Breast epithelium (tissue), 4 donors: ENCODE measurements around the gene FHOD3. TPM values are rescaled to one million over a fixed set of nuclear protein-coding genes. Genes with fewer than 3 reads are reported as not detected.

Source experiments
- DNase-seq, 2 donors: peaks; one replicate each; pipeline ENCODE4 v3.0.0-alpha.2; 2019; ENCODE audit warnings: low spot score in 2 of 2
- H3K27ac ChIP-seq, 2 donors: fragments of 200-600 bp; sonication (generic) in 1 of 2; one replicate each; pipeline ENCODE4 v1.5.1; 2016 to 2019; ENCODE audit warnings: mild to moderate bottlenecking in 1 of 2
- H3K27me3 ChIP-seq, 2 donors: fragments of 200-600 bp; sonication (generic) in 1 of 2; one replicate each; pipeline versions ENCODE4 v1.5.1 to v1.6.0; 2017 to 2019; ENCODE audit warnings: control low read depth in 1 of 2, mild to moderate bottlenecking in 1 of 2
- H3K36me3 ChIP-seq: fragments of 200-600 bp; one replicate; pipeline ENCODE4 v1.5.1; 2019
- H3K4me1 ChIP-seq, 2 donors: fragments of 200-600 bp; sonication (generic); one replicate each; pipeline ENCODE4 v1.5.1; 2016 to 2019; ENCODE audit warnings: control low read depth in 1 of 2
- H3K4me3 ChIP-seq, 3 donors: fragments of 200-600 bp; sonication (generic); 1 replicate in 2 of 3; 2 replicates in 1 of 3; pipeline ENCODE4 v1.5.1; 2016 to 2019; ENCODE audit warnings: mild to moderate bottlenecking in 3 of 3, moderate library complexity in 2 of 3
- H3K9me3 ChIP-seq, 2 donors: fragments of 200-600 bp; sonication (generic) in 1 of 2; one replicate each; pipeline ENCODE4 v1.5.1; 2016 to 2019; ENCODE audit warnings: control low read depth in 1 of 2
- CTCF ChIP-seq, 3 donors: fragments of 450-650 bp; IDR thresholded peaks; one replicate each; pipeline ENCODE4 v1.5.1; 2016 to 2017; ENCODE audit warnings: antibody characterized with exemption in 3 of 3, mild to moderate bottlenecking in 3 of 3, moderate library complexity in 3 of 3
- POLR2A ChIP-seq: fragments of 450-650 bp; IDR thresholded peaks from one replicate; pipeline ENCODE4 v1.6.1; 2016; ENCODE audit warnings: antibody characterized with exemption, mild to moderate bottlenecking, moderate library complexity
- POLR2AphosphoS5 ChIP-seq, 3 donors: sonication (generic); formaldehyde crosslinking; IDR thresholded peaks; one replicate each; pipeline ENCODE4 v1.6.1; 2017; ENCODE audit warnings: antibody characterized with exemption in 3 of 3
- intact Hi-C: fragments of 100-400 bp; cut with DNase I; formaldehyde crosslinking; loops from one replicate; pipeline ENCODE4 v1.15.1; 2023; ENCODE audit warnings: low total_unique reads
- total RNA-seq, 3 donors: library from RNA; depleted of rRNA; stranded (reverse); fragments of >200 nt; gene quantifications; one replicate each; pipeline ENCODE4 v1.1.0, GENCODE V29; 2016

The FHOD3 gene
- total RNA-seq, 3 donors from 2014 or later = 1.9 to 13.1 (median 13.0) TPM

- no peak for DNase-seq
- intact Hi-C loops = no loop called here
- Histone ChIP-seq H3K4me1 (no peaks in the 10 kb centered on the region), H3K9me3 (peaks cover 0 to under 1% of the 10 kb centered on the region in 2 donors), H3K36me3 (no peaks in the 10 kb centered on the region), H3K27me3 (no peaks in the 10 kb centered on the region), H3K4me3 (no peak overlapping the region), H3K27ac (no peak overlapping the region)
- TF ChIP-seq POLR2A = no peak
- TF ChIP-seq CTCF (IDR thresholded peaks at IDR 0.05) = no peak
- no peak for TF ChIP-seq POLR2AphosphoS5 (IDR thresholded peaks at IDR 0.05)
Observed at GRCh38 chr18:36294031-36294430, 3.5 kb upstream of the FHOD3 start.

- H3K9me3 ChIP-seq = no peaks in the 10 kb centered on the region
- no peak overlapping the region for H3K4me3 ChIP-seq
- no peaks in the 10 kb centered on the region for H3K27me3 ChIP-seq
- intact Hi-C loops = no loop called here
- H3K36me3 ChIP-seq = no peaks in the 10 kb centered on the region
- no peaks in the 10 kb centered on the region for H3K4me1 ChIP-seq
- H3K27ac ChIP-seq = no peak overlapping the region
- TF ChIP-seq CTCF (IDR thresholded peaks at IDR 0.05) (no peak), POLR2AphosphoS5 (IDR thresholded peaks at IDR 0.05) (no peak), POLR2A (no peak)
- DNase-seq = no peak
Observed at GRCh38 chr18:36295214-36295613, 2.3 kb upstream of the FHOD3 start.

GRCh38 chr18:36295880-36296301, 1.6 kb upstream of the FHOD3 start:
- no peaks in the 10 kb centered on the region for H3K9me3 ChIP-seq
- peak overlapping the region in 2 of 3 donors; percentile 73 to 94 for H3K4me3 ChIP-seq
- peak overlapping the region in 1 of 2 donors; percentile 84 for H3K27ac ChIP-seq
- intact Hi-C loops = no loop called here
- no peaks in the 10 kb centered on the region for H3K27me3 ChIP-seq
- H3K4me1 ChIP-seq = no peaks in the 10 kb centered on the region
- DNase-seq = no peak
- no peak for TF ChIP-seq POLR2A
- no peak for TF ChIP-seq CTCF (IDR thresholded peaks at IDR 0.05)
- no peak for TF ChIP-seq POLR2AphosphoS5 (IDR thresholded peaks at IDR 0.05)
- no peaks in the 10 kb centered on the region for H3K36me3 ChIP-seq

GRCh38 chr18:36296650-36297416, 680 bp upstream of the FHOD3 start:
- intact Hi-C loops = no loop called here
- peak overlapping the region; percentile 53 to 94 (median 73) for H3K4me3 ChIP-seq
- peak overlapping the region; percentile 65 to 84 for H3K27ac ChIP-seq
- TF ChIP-seq CTCF (IDR thresholded peaks at IDR 0.05) (peak in 2 of 3 donors; percentile 14 to 21), POLR2A (no peak), POLR2AphosphoS5 (IDR thresholded peaks at IDR 0.05) (no peak)
- no peaks in the 10 kb centered on the region for H3K9me3 ChIP-seq
- DNase-seq = peak in 1 of 2 donors; percentile 46
- no peaks in the 10 kb centered on the region for H3K36me3 ChIP-seq
- no peaks in the 10 kb centered on the region for H3K4me1 ChIP-seq
- no peaks in the 10 kb centered on the region for H3K27me3 ChIP-seq

- Histone ChIP-seq H3K36me3 (no peaks in the 10 kb centered on the region), H3K4me3 (peak overlapping the region; percentile 53 to 94 (median 73)), H3K9me3 (no peaks in the 10 kb centered on the region), H3K27me3 (no peaks in the 10 kb centered on the region), H3K4me1 (no peaks in the 10 kb centered on the region), H3K27ac (peak overlapping the region; percentile 33 to 84)
- no peak for DNase-seq
- TF ChIP-seq CTCF (IDR thresholded peaks at IDR 0.05) = no peak
- TF ChIP-seq POLR2A = no peak
- TF ChIP-seq POLR2AphosphoS5 (IDR thresholded peaks at IDR 0.05) = no peak
- intact Hi-C loops = no loop called here
Observed at GRCh38 chr18:36298126-36298741, 721 bp downstream of the FHOD3 start.
